IPS-11a (cell line): ENCODE results near the gene ZNF414.
"Not testable (repeated sequence)": the region's sequence is repeated elsewhere in the genome, so short reads cannot be mapped to it uniquely, and the experiment has no call there.

ENCODE experiments used
- H3K4me3 ChIP-seq: one replicate; pipeline ENCODE4 v1.5.1; 2013; ENCODE audit warnings: low read depth, low read length, control low read depth

Gene ZNF414, protein sequence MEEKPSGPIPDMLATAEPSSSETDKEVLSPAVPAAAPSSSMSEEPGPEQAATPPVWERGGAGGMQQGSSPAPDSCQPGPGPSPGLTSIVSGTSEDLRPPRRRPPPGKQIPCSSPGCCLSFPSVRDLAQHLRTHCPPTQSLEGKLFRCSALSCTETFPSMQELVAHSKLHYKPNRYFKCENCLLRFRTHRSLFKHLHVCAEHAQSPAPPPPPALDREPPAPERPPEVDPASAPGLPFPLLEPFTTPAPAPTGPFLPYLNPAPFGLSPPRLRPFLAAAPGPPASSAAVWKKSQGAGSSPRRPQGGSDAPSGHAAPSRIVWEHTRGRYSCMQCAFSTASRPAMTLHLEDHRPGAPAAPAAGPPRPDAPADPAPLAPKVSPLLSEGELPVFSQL

DNA sequence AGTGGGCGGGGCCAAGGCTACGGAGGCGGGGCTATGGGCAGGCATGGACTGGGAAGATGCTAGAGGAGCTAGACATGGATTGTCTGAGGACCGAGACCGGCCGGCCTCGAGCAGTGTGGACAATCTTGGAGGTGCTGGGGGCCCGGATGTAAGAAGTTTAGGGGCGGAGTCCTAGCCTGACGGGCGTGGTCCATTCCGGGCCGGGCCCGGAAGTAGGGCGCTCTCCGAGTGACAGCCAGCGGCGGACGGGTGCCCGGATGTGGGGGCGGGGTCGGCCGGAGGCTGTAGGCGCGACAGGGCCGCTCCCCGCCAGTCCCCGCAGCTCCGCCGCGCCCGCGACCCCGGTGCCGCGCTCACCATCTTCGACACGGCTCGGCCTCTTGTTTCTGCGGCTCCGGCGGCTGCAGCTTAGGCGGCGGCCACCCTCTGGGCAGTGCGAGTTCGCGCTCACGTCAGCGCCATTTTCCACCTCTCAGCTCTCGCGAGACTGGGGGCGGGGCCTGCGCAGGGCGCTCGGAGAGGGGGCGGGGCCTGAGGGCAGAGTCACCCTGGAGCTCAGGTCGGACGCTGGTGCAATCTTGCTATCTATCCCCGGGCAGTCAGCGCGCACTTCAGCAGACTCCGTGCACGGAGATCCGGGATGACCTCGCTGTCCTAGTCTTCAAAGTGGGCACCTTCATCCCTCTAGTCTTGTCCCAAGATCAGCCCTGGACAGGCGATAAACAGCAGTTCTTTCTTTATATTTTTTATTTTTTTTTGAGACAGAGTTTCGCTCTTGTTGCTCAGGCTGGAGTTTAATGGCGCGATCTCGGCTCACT, at the start of gene ZNF414:
Gene ZNF414 (minus strand): TSS at position 481 of the 818 bp plus-strand sequence. CDS start 121 bp downstream, at position 360.
- H3K4me3 ChIP-seq = peak within 1 kb of the TSS; percentile 83

DNA sequence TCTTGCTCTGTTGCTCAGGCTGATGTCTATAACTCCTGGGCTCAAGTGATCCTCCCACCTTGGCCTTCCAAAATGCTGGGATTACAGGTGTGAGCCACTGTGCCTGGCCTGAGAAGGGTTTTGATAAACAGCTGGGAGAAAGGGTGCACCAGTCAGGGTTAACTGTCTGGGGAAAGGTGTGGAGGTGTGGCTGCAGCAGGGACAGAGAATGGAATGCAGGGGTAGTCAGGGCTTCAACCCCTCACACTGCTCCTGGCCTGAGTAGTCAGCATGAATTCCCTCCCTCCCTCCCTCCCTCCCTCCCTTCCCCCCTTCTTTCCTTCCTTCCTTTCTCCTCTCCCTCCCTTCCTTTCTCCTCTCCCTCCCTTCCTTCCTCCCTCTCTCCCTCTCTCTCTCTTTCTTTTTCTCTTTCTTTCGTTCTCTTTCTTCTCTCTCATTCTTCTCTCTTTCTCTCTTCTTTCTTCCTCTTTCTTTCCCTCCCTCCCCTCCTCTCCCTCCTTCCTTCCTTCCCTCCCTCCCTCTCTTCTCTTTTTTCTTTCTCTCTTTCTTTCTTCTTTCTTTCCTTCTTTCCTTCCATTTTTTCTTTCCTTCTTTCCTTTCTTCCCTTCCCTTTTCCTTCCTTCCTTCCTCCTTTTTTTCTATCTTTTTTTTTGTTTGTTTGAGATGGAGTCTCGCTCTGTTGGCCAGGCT, 47.3 kb upstream of the ZNF414 start:
- H3K4me3 ChIP-seq = no peak overlapping the region

DNA sequence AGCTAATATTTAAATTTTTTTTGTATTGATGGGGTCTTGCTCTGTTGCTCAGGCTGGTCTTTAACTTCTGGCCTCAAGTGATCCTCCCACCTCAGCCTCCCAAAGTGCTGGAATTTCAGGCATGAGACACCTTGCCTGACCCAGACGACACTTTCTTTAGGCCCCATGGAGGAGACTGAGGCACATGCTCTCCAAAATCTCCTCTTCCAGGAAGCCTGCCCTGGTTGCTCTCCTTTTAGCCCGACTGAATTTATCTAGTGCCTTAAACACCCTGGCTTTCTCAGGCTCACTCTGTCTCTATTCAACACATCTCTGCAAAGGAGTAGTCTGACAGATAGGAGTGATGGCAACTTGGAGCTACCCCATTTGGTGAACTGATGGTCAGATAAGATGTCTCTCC, 44.4 kb upstream of the ZNF414 start:
- H3K4me3 ChIP-seq = no peak overlapping the region

DNA sequence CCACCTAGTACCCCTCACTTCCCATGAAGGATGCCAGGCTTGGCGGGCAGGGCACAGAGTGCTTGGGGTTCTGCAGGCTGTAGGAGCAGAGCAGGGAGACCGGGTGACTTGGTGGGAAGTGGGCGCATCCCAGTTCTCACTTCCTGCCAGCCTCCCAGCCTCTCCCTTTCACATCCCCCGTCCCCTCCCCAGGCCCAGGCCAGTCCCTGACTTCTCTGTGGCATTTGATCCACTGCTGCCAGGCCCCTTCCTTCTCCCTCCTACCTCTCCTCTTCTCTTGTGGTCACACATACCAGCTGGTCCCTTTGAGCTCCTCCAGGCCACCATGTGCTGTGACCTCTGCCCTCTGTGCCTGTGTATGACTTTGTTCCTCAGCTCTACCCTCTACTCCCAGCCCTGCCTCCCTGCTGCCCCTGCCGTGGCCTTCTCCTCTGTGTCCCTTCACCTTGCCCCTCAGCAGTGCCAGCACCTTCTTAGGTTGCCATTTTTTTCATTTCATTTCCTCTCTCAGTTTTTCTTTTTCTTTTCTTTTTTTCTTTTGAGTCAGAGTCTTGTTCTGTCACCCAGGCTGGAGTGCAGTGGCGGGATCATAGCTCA, 43.8 kb upstream of the ZNF414 start:
- no peak overlapping the region for H3K4me3 ChIP-seq

DNA sequence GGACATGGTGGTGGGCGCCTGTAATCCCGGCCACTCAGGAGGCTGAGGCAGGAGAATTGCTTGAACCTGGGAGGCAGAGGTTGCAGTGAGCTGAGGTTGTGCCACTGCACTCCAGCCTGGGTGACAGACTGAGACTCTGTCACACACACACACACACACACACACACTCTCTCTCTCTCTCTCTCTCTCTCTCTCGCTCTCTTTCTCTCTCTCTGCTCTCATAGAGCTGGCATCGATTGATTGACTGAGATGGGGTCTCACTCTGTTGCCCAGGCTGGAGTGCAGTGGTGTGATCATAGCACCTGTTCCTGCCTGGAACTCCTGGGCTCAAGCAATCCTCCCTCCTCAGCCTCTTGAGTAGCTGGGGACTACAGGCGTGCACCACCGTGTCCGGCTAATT, 39.8 kb upstream of the ZNF414 start:
- not testable (repeated sequence) for H3K4me3 ChIP-seq

DNA sequence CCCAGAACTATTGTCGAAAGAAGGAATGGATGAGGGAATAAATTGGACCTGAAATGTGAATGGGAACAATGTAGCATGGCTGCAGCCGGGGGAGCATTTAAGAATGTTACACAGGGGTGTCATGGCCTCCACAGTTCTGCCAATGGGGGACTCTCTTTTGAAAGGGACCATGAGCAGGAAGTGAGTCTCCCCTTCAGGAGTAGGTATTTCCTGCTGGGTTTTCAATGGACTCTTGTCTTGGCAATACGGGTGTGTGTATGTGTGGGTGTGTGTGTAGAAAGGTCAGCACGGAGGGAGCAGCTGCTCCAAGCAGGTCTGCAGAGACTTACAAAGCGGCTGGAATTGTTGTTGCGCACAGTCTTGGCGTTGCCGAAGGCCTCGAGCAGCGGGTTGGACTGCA, 38.8 kb upstream of the ZNF414 start:
- no peak overlapping the region for H3K4me3 ChIP-seq

DNA sequence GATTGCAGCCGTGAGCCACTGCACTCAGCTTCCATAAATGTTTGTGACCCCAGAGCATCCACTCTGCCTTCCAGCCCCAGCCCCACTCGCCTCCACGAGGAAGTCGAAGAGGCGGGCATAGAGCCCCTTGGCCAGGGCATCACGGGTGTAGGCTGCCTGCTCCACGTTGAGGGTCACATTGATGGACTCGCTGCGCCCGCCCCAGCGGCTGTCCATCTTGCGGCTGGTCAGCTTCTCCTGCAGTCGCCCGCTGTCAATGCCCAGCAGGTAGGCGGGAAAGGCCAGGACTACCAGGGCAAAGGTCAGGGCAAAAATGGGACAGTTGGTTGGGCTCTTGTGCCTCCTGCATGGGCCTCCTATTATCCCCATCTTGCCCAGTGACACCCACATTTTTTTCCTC, 36.1 kb upstream of the ZNF414 start:
- no peak overlapping the region for H3K4me3 ChIP-seq

DNA sequence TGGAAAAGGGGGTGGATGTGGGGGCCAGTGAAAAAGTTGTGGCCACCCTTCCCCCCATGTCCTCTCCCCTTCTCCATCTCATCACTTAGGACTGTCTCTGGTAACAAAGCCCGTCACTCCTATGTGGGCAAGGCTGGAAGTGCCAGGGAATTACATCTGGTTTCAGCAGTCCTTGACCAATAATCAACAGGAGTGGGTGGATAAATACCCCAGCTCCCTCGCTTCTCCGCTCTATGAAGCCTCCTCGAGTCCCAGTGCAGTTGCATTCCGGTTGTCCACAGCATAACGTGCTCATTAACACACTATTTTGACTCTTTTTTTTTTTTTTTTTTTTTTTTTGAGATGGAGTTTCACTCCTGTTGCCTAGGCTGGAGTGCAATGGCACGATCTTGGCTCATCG, 31.8 kb upstream of the ZNF414 start:
- H3K4me3 ChIP-seq = no peak overlapping the region

DNA sequence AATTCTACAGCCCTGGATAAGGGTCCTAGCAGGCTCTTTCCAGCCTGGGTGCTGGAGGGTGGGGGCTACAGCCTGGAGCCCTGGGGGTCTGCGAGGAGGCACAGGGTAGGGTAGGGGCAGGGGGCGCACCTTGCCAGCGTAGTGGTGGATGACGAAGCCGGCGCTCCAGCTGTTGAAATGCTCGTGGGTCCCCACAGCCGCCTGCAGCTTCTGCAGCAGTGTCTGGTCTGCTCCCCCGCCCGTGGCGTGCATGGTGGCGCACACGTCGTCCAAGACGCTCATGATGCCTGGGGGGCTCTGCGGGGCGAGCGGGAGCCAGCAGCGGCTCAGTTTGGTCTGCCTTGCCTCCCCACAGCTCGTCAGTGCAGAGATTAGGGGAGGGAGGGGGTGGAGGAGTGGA, 30.2 kb upstream of the ZNF414 start:
- H3K4me3 ChIP-seq = no peak overlapping the region

DNA sequence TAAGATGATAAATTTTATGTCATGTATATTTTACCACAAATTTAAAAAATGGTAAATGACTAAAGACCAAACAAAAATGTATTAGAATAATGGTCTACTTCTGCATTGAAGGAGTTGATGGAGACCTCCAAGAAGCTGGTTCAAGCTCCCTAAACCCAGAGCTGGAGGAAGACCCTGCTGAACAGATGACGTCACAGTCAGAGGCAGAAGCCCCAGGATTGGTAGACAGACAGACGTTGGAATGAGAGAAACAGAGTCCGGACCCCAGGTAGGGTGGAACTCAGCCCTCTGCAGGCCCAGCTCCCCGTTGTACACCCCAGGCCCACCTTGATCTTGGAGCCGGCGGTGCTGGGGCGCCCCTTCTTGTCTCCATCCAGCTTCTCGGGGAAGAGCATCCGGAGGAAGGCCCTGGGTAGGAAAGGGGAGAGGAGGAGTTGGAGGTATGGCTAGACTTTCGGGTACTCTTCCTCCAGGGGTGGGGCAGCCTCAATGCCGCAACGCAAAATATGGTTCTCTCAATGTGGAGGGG, 25.7 kb upstream of the ZNF414 start:
- H3K4me3 ChIP-seq = no peak overlapping the region

DNA sequence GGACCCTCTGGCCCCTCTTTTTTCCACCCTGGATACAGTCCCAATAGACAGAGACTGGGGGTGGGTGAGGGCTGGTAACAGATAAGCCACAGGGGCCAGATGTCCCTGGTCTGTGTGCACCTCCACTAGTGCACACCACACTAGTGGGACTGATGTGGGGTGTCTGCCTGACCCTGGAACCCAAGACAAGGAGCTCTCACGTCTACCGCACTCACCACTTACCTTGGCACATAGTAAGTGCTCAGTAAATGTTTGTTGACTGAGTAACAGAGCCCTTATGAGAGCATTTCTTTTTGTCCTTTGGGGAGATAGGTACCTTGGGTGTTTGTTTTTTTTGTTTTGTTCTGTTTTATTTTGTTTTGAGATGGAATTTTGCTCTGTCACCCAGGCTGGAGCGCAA, 23.1 kb upstream of the ZNF414 start:
- H3K4me3 ChIP-seq = no peak overlapping the region

DNA sequence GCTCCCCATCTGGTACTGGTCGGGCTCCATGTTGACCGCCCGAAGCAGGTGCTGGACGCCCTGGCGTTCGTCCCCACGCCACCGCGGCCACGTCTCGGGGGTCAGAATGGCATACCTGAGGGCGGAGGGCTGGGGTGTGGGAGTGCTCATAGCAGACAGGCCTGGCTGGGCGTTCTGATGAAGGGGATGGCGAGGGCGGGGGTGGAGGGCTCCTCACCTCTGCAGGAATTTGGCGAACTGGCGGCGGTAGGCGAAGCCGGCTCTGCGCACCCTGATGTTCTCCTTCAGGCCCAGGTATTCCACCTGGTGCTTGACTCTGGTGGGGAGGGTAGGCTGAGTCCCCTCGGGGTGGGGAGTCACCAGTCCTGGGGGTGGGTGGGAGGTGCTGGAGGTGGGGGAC, 22.3 kb upstream of the ZNF414 start:
- no peak overlapping the region for H3K4me3 ChIP-seq

DNA sequence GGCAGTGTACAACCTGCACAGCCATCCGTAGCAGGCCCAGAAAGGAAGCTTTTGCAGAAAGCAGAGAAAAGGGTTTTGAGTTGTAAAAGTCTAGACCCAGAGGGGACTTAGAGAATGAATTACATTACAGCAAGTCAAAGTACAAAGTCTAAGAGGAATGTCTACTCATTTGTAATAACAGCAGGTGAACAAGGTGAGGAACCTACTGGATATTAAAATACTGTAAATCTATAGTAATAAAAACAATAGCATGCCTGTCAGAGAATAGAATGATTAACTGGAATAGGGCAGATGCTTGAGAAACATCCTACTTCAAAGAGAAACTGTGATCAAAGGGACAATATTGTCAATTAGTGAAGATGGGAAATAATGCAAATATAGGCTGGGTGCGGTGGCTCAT, 18.3 kb upstream of the ZNF414 start:
- no peak overlapping the region for H3K4me3 ChIP-seq

DNA sequence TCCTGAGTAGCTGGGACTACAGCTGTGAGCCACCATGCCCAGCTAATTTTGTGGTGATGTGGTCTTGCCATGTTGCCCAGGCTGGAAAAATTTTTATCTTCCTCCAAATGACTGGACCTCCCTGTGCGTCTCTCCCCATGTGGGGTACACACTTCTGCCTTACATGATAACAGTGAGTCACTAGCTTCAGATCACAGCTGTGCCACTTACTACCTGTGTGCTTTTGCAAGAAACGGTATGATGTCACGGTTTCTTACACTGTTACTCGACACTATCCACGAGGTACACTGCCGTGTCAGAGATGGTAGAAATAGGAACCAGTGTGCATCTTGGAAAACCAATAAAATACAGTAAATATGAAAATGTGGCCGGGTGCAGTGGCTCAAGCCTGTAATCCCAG, 17.5 kb upstream of the ZNF414 start:
- H3K4me3 ChIP-seq = no peak overlapping the region

DNA sequence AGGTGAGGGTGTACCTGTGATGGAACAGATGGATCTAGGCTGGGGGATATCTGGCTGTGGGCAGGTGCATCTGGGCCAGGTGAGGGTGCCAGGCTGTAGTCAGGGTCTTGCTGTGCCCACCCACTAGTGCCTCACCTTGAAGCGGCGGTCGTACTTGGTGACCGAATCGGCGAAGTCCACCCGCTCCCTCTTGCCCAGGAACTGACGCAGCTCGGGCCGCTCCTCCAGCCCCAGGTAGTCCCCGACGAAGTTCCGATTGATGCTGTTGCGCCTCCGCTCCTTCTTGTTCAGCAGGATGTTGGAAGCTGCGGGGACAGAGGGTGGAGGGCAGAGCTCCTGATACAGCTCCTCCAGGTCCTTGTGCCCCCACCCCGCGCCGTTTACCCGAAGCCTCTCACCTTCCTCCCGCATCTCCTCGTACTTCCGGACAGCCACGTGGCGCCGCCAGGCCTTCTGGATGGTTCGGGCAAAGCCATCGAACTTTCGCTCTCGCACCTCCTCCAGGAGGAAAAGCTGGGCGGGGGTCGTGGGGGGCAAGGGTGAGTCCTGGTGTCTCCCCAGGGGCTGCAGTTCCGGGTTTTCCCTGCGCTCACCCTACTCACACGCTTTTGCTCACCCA, 16.2 kb upstream of the ZNF414 start:
- H3K4me3 ChIP-seq = no peak overlapping the region

DNA sequence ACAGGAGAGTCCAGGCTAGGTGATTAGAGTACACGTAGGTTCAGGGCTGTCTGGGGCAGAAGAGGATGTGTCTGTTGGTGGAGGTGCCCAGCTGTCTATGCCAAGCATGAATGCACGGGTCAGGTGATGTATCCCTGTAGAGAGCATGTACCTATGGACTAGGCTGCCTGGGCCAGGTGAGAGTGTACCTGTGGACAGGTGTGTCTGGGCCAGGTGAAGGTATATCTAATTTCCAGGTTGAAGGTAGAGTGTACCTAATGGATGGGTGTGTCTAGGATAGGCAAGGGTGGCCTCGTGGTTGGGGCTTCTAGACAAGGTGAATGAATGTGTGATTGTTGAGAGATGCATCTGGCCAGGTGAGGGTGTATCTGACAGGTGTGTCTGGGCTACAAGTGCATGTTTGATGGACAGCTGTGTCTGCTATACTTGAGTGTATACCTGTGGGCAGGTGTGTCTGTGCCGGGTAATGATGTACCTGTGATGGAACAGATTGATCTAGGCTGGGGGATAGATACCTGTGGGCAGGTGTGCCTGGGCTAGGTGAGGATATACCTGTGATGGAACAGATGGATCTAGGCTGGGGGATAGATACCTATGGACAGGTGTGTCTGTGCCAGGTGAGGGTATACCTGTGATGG, 15.5 kb upstream of the ZNF414 start:
- H3K4me3 ChIP-seq = no peak overlapping the region

DNA sequence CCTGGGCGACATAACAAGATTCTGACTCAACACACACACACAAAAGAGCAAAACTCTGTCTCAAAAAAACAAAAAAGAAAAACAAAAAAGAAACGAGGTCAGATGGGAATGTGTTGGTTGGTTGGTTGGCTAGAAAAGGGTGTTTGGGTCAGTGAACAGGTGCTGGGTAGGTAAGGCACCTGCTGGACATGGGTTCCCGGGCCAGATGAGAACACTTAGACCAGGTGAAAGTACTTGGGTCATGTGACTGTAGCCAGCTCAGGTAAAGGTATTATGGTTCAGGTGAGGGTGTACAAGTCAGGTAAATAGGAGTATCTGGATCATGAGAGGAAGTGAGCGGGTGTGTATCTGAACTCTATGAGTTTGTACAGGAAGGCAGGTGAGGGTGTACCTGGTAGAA, 14.5 kb upstream of the ZNF414 start:
- H3K4me3 ChIP-seq = no peak overlapping the region

DNA sequence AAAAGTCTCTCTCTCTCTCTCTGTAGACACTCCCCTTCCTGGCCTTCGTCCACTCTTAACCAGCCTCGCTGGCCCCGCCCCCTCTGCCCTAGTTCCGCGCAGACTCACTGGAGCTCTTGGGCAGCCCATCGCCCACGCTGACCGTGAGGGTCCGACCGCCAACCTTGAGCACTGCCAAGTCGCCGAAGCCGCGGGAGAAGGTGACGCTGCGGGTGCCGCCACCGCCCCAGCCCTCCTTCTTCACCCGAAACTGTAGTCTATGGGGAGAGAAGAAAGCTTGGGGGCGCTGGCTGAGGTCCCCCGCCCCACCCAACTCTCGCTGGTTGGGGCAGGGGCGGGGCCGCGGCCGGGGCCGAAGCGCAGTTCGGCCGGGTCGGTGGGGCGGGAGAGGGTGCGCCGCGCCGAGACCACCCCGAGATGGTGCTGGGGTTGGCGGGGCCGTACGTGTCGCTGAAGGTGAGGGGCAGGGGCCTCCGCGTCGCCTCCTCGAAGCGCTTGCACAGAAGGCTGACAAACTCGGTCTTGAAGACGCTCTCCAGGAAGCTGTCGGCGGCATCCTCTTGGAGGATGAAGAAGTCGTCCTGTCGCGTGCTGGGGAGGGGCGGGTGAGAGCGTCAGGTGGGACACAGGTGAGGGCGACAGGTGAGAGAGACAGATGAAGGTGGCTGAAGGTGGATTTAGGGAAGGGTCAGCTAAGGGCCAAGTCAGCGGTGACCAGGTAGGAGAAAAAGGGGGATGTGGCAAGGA, 12.6 kb upstream of the ZNF414 start:
- H3K4me3 ChIP-seq = peak overlapping the region; percentile 67

DNA sequence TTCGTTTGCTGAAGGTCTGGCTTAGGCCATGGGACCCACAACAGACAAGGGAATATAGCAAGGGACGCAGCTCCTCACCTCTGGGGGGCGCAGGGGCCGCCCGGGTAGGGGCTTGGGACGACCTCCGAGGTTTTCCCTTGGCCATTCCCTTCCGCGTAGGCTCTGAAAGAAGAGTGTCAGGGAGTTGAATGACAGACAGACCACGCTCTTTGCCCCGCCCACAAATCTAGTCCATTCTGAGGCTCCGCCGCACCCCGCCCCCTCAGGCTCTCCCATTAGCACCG, 11.4 kb upstream of the ZNF414 start:
- no peak overlapping the region for H3K4me3 ChIP-seq

DNA sequence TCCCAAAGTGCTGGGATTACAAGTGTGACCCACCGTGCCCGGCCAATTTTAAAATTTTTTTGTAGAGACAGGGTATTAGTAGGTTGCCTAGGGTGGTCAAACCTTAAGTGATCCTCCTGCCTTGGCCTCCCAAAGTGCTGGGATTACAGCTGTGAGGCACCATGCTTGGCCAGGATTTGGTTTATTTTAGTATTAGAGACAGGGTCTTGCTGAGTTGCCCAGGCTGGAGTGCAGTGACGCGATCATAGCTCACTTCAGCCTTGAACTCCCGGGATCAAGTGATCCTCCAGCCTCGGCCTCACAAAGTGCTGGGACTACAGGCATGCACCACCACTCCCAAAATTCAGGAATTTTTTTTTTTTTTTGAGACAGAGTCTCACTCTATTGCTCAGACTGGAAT, 5.4 kb upstream of the ZNF414 start:
- no peak overlapping the region for H3K4me3 ChIP-seq
